DND-41 (cell line): ENCODE data around the gene GABBR1.

Source experiments
- CTCF ChIP-seq: IDR thresholded peaks from 2 replicates; pipeline ENCODE4 v1.5.1; 2012; ENCODE audit warnings: borderline replicate concordance, low read length, moderate library complexity, mild to moderate bottlenecking; ENCODE audit not compliant: poor library complexity, severe bottlenecking; ENCODE audit errors: extremely low read depth
- EZH2 ChIP-seq: IDR thresholded peaks from 3 replicates; pipeline ENCODE4 v1.6.1; 2012; ENCODE audit warnings: borderline replicate concordance, low read depth, mild to moderate bottlenecking, moderate library complexity, low read length, inconsistent platforms; ENCODE audit not compliant: severe bottlenecking

- no peak for TF ChIP-seq CTCF
- no peak for TF ChIP-seq EZH2
These were observed 22.4 kb downstream of the GABBR1 start for GRCh38 chr6:29610540-29610939.
